ENCODE measurements around the gene PHLDA2. TPM values are rescaled to one million over a fixed set of nuclear protein-coding genes. Genes with fewer than 3 reads are reported as not detected.

The PHLDA2 gene
- total and polyA plus RNA-seq, 2 donors: 0.14 to 2.8 TPM

DNA sequence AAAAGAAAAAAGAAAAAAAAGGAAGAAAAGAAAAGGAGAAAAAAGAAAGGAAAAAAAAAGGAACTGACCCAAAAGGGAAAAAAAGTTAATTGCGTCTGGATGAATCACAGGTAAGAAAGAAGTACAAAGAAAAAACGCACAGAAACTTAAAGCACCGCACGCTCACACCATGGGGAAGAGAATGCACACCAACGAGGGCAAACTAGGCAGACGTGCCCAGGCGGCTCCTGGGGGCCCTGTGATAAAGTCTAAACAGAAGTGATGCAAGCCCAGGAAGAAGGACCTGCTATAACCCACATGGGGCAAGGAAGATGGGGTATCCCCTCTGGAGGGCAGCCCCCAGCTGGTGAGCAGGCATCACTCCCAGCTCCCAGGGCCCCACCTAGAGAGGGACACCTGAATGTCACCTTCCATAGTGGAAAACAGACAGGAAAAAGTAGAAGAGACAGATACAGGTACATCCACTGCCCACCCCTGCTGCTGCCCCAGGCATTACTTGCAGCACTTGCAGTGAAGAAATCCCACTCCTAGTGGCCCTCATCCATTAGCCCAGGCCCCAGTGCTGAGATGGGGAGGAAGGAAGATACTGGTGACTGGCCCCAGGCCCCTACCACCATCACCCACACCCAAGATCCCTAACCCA lies 34.0 kb upstream of the PHLDA2 start:
- H3K36me3 ChIP-seq (ENCODE audit: control insufficient read depth in 2 of 2, insufficient read depth in 2 of 2, low read length in 1 of 2): peaks cover 83 to 90% of the 10 kb centered on the region in 2 donors
- H3K4me1 ChIP-seq (ENCODE audit: control insufficient read depth in 2 of 2, insufficient read depth in 2 of 2, low read length in 2 of 2): no peaks in the 10 kb centered on the region
- no peak overlapping the region for H3K27ac ChIP-seq (ENCODE audit: low read depth in 1 of 2, low read length in 1 of 2)
- no peaks in the 10 kb centered on the region for H3K9me3 ChIP-seq (ENCODE audit: control insufficient read depth in 2 of 2, insufficient read depth in 1 of 2, low read length in 1 of 2)
- H3K4me3 ChIP-seq (ENCODE audit: low read length in 2 of 2): no peak overlapping the region
- no peak for DNase-seq (ENCODE audit: low read depth in 6 of 9, low spot score in 9 of 9)
- 94% methylated on average over 7 of the region's 7 CpGs for WGBS
- no peaks in the 10 kb centered on the region for H3K27me3 ChIP-seq (ENCODE audit: control insufficient read depth in 2 of 2, insufficient read depth in 1 of 2, low read length in 1 of 2)

DNA sequence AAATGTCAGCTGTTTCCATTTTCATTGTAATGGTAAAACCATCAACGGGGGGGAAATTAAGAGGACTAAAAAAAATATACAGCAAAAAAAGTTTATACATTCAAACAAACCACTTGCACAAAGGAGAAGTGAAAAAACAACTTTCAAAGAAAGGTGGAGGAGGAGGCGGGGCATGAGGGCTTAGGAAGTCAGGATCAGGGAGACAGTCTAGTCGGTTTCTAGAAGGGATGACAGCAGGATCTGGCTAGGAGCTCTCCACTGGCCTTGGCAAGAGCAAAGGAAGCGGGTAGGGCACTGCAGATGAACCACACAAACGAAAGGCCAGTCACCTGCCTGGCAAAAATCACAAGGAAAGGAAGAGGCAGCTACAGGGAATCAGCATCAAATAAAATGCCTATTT lies 31.9 kb upstream of the PHLDA2 start:
- Histone ChIP-seq H3K4me3 (ENCODE audit: low read length in 2 of 2) (no peak overlapping the region), H3K4me1 (ENCODE audit: control insufficient read depth in 2 of 2, insufficient read depth in 2 of 2, low read length in 2 of 2) (no peaks in the 10 kb centered on the region), H3K36me3 (ENCODE audit: control insufficient read depth in 2 of 2, insufficient read depth in 2 of 2, low read length in 1 of 2) (peaks cover 80 to 93% of the 10 kb centered on the region in 2 donors), H3K27ac (ENCODE audit: low read depth in 1 of 2, low read length in 1 of 2) (no peak overlapping the region), H3K9me3 (ENCODE audit: control insufficient read depth in 2 of 2, insufficient read depth in 1 of 2, low read length in 1 of 2) (no peaks in the 10 kb centered on the region), H3K27me3 (ENCODE audit: control insufficient read depth in 2 of 2, insufficient read depth in 1 of 2, low read length in 1 of 2) (no peaks in the 10 kb centered on the region)
- DNase-seq (ENCODE audit: low read depth in 6 of 9, low spot score in 9 of 9): no peak
- WGBS: 84% methylated on average over 5 of the region's 5 CpGs

DNA sequence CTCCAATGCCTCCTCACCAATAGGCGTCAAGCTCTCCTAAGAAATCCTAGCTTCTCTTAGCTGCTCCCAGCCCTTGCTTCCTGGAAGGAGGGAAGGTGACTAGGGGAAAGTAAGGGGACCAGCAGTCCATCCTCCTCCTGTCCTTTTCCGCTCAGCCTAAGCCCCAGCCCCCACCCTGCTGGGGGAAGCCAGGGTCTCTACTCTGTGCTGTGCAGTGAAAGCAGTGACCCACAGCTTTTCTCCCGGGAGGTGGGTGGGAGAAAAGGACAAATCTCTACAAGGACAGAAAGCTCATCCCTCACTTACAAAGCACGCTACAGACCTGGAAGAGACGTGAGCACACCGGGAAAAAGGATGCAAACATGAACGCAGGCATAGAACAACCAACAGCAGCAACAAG lies 30.9 kb upstream of the PHLDA2 start:
- no peaks in the 10 kb centered on the region for H3K9me3 ChIP-seq (ENCODE audit: control insufficient read depth in 2 of 2, insufficient read depth in 1 of 2, low read length in 1 of 2)
- H3K36me3 ChIP-seq (ENCODE audit: control insufficient read depth in 2 of 2, insufficient read depth in 2 of 2, low read length in 1 of 2): peaks cover 79 to 94% of the 10 kb centered on the region in 2 donors
- H3K4me1 ChIP-seq (ENCODE audit: control insufficient read depth in 2 of 2, insufficient read depth in 2 of 2, low read length in 2 of 2): no peaks in the 10 kb centered on the region
- WGBS: 97% methylated on average over 7 of the region's 7 CpGs
- no peak for DNase-seq (ENCODE audit: low read depth in 6 of 9, low spot score in 9 of 9)
- no peaks in the 10 kb centered on the region for H3K27me3 ChIP-seq (ENCODE audit: control insufficient read depth in 2 of 2, insufficient read depth in 1 of 2, low read length in 1 of 2)
- H3K27ac ChIP-seq (ENCODE audit: low read depth in 1 of 2, low read length in 1 of 2): no peak overlapping the region
- no peak overlapping the region for H3K4me3 ChIP-seq (ENCODE audit: low read length in 2 of 2)

DNA sequence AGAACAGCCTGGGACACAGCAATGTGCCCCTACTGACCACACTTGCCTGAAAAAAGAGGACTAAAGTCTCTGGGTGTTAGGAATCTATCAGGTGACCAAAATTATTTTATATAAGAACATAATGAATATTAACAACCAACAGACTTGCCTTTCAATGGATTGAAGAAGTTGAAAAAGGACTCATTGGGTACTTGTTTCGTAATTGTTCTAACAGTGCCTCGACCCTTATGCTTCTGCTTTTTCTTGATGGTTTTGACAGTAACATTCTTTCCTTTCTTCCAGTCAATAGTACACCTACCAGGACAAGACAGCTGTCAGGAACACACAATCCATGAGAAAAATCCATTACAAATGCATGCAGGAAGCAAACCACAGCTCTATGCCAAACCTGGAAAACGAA lies 29.0 kb upstream of the PHLDA2 start:
- Histone ChIP-seq H3K9me3 (ENCODE audit: control insufficient read depth in 2 of 2, insufficient read depth in 1 of 2, low read length in 1 of 2) (no peaks in the 10 kb centered on the region), H3K27me3 (ENCODE audit: control insufficient read depth in 2 of 2, insufficient read depth in 1 of 2, low read length in 1 of 2) (no peaks in the 10 kb centered on the region), H3K4me3 (ENCODE audit: low read length in 2 of 2) (no peak overlapping the region), H3K4me1 (ENCODE audit: control insufficient read depth in 2 of 2, insufficient read depth in 2 of 2, low read length in 2 of 2) (no peaks in the 10 kb centered on the region), H3K27ac (ENCODE audit: low read depth in 1 of 2, low read length in 1 of 2) (no peak overlapping the region), H3K36me3 (ENCODE audit: control insufficient read depth in 2 of 2, insufficient read depth in 2 of 2, low read length in 1 of 2) (peaks cover 78 to 94% of the 10 kb centered on the region in 2 donors)
- WGBS: 94% methylated on average over 3 of the region's 3 CpGs
- no peak for DNase-seq (ENCODE audit: low read depth in 6 of 9, low spot score in 9 of 9)

DNA sequence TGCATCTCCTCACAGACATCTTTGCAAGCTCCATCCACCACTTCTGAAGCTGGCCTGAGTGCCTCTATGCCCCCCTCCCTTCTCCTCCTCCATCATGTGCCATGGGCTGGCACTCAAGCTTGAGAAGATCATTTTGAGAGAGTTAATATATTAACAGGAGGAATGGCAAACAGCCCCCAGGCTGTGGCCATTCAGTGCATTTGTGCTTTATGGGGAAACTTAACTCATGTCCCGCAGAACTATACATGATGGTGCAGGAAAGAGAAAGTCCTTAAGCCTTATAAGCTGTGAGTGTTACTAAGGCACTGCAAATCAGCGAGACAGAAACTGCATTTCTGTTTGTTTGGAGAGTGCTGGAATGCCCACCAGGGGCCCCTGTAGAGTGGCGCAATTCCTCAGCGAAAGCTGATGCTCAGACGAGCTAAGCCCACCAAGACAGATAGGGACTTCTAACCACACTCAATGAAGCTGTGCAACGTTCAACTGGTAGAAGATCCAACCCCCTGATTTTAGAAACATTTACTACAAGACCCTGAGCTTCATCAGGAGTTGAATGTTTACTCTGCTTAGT lies 26.8 kb upstream of the PHLDA2 start:
- Histone ChIP-seq H3K27ac (ENCODE audit: low read depth in 1 of 2, low read length in 1 of 2) (no peak overlapping the region), H3K4me3 (ENCODE audit: low read length in 2 of 2) (no peak overlapping the region), H3K36me3 (ENCODE audit: control insufficient read depth in 2 of 2, insufficient read depth in 2 of 2, low read length in 1 of 2) (peaks cover 83 to 100% of the 10 kb centered on the region in 2 donors), H3K9me3 (ENCODE audit: control insufficient read depth in 2 of 2, insufficient read depth in 1 of 2, low read length in 1 of 2) (no peaks in the 10 kb centered on the region), H3K4me1 (ENCODE audit: control insufficient read depth in 2 of 2, insufficient read depth in 2 of 2, low read length in 2 of 2) (no peaks in the 10 kb centered on the region), H3K27me3 (ENCODE audit: control insufficient read depth in 2 of 2, insufficient read depth in 1 of 2, low read length in 1 of 2) (no peaks in the 10 kb centered on the region)
- WGBS: 97% methylated on average over 6 of the region's 6 CpGs
- DNase-seq (ENCODE audit: low read depth in 6 of 9, low spot score in 9 of 9): no peak

DNA sequence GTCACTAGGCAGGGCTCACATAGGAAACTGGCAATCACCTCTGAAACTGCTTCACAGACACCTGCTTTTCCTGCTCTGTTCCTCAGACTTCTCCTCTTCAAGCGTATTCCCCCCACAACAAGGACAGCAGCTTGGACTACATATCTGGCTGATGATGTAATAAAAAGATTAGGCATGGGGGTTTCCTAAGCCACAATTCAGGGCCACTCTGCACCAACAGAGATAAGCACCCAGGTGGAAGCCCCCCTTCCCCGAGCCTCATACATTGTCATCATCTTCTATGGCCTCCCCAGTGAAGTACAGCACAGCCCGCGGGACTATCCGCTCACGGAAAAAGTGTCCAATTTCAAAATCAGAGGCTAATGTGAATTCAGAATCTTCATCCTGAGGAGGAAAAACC lies 25.0 kb upstream of the PHLDA2 start:
- Histone ChIP-seq H3K27me3 (ENCODE audit: control insufficient read depth in 2 of 2, insufficient read depth in 1 of 2, low read length in 1 of 2) (no peaks in the 10 kb centered on the region), H3K9me3 (ENCODE audit: control insufficient read depth in 2 of 2, insufficient read depth in 1 of 2, low read length in 1 of 2) (no peaks in the 10 kb centered on the region), H3K4me1 (ENCODE audit: control insufficient read depth in 2 of 2, insufficient read depth in 2 of 2, low read length in 2 of 2) (no peaks in the 10 kb centered on the region), H3K4me3 (ENCODE audit: low read length in 2 of 2) (no peak overlapping the region), H3K27ac (ENCODE audit: low read depth in 1 of 2, low read length in 1 of 2) (no peak overlapping the region), H3K36me3 (ENCODE audit: control insufficient read depth in 2 of 2, insufficient read depth in 2 of 2, low read length in 1 of 2) (peaks cover 84 to 100% of the 10 kb centered on the region in 2 donors)
- WGBS: 94% methylated on average over 6 of the region's 6 CpGs
- no peak for DNase-seq (ENCODE audit: low read depth in 6 of 9, low spot score in 9 of 9)

DNA sequence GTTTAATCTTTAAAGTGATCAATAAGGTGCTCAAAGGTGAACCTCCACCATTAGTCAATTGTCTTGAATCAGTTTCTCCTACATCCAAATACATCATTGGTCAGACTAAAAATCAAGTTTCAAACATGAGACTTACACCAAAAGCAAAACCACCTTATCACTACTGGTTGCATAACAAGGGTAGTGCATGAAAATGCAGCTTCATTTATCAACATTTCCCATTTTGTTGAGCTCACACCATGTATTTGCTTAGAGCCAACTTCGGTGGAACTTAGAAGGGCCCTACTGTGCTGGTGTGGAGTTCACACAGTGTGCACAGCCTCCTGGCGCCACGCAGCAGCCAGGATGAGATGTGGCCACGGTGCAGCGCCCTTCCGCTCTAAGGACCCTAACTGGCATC lies 23.1 kb upstream of the PHLDA2 start:
- peaks cover 82 to 99% of the 10 kb centered on the region in 2 donors for H3K36me3 ChIP-seq (ENCODE audit: control insufficient read depth in 2 of 2, insufficient read depth in 2 of 2, low read length in 1 of 2)
- H3K4me3 ChIP-seq (ENCODE audit: low read length in 2 of 2): no peak overlapping the region
- no peak for DNase-seq (ENCODE audit: low read depth in 6 of 9, low spot score in 9 of 9)
- no peaks in the 10 kb centered on the region for H3K27me3 ChIP-seq (ENCODE audit: control insufficient read depth in 2 of 2, insufficient read depth in 1 of 2, low read length in 1 of 2)
- H3K27ac ChIP-seq (ENCODE audit: low read depth in 1 of 2, low read length in 1 of 2): no peak overlapping the region
- H3K4me1 ChIP-seq (ENCODE audit: control insufficient read depth in 2 of 2, insufficient read depth in 2 of 2, low read length in 2 of 2): no peaks in the 10 kb centered on the region
- no peaks in the 10 kb centered on the region for H3K9me3 ChIP-seq (ENCODE audit: control insufficient read depth in 2 of 2, insufficient read depth in 1 of 2, low read length in 1 of 2)
- WGBS: 66% methylated on average over 6 of the region's 6 CpGs

DNA sequence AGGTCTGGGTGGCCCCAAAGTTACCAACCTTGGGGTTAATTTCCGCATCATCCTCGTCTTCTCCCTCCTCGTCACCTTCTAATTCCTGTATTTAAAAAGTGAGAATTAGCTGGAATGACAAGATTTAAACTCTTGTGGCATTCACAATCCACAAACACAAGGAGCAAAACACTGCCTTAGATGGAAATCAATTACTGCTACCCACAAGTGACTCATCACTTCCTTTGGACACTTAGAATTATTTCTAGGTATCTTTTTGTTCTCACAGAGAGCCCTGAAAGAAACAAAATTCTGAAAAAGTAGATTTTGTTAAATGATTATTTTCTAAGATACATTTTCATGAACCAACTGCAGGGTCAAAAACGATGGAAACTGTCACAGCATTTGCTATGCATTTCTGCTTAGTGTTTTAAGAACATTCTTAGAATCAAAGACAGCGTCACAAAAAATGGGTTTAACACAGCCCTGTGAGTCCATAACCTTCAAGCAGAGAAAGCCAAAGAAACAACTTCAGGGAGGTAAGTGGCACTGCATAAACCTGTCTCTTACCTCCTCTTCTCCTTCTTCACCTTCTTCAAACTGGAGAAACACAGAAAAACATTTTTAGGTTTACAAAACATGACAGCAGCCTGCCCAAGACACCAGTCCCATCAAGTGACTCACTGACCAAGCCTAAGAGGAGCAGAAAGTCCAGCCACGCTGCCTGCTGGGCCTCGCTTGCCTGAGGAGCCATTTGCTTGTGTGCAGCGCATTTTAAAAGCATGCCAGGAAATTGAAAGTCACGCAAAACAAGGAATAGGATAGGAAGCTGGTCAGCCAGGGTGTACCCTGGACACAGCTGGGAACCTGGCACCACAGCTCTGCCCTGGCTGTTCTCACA lies 22.3 kb upstream of the PHLDA2 start:
- WGBS: 93% methylated on average over 9 of the region's 9 CpGs
- Histone ChIP-seq H3K4me3 (ENCODE audit: low read length in 2 of 2) (no peak overlapping the region), H3K4me1 (ENCODE audit: control insufficient read depth in 2 of 2, insufficient read depth in 2 of 2, low read length in 2 of 2) (no peaks in the 10 kb centered on the region), H3K36me3 (ENCODE audit: control insufficient read depth in 2 of 2, insufficient read depth in 2 of 2, low read length in 1 of 2) (peaks cover 81 to 98% of the 10 kb centered on the region in 2 donors), H3K9me3 (ENCODE audit: control insufficient read depth in 2 of 2, insufficient read depth in 1 of 2, low read length in 1 of 2) (no peaks in the 10 kb centered on the region), H3K27me3 (ENCODE audit: control insufficient read depth in 2 of 2, insufficient read depth in 1 of 2, low read length in 1 of 2) (no peaks in the 10 kb centered on the region), H3K27ac (ENCODE audit: low read depth in 1 of 2, low read length in 1 of 2) (no peak overlapping the region)
- DNase-seq (ENCODE audit: low read depth in 6 of 9, low spot score in 9 of 9): no peak

DNA sequence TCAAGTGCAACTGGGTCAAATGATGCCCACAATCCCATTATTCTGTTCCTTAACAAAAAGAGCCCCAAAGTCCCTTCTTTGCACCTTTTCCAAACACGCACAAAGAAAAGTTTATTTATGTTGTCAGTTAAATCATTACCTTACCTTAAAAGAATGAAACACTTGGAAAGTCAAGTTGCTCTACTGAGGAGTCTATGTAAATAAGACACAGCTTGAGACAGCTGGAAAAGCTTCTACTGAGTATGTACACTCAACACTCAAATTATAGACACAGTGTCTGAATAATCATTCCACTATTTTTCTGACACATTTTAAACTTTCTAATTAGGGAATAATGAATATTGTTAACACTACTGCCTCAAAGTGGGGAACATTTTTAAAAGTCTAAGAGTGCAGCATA lies 21.6 kb upstream of the PHLDA2 start:
- Histone ChIP-seq H3K27me3 (ENCODE audit: control insufficient read depth in 2 of 2, insufficient read depth in 1 of 2, low read length in 1 of 2) (no peaks in the 10 kb centered on the region), H3K4me3 (ENCODE audit: low read length in 2 of 2) (no peak overlapping the region), H3K4me1 (ENCODE audit: control insufficient read depth in 2 of 2, insufficient read depth in 2 of 2, low read length in 2 of 2) (peaks cover 1 to 4% of the 10 kb centered on the region in 2 donors), H3K9me3 (ENCODE audit: control insufficient read depth in 2 of 2, insufficient read depth in 1 of 2, low read length in 1 of 2) (no peaks in the 10 kb centered on the region), H3K36me3 (ENCODE audit: control insufficient read depth in 2 of 2, insufficient read depth in 2 of 2, low read length in 1 of 2) (peaks cover 79 to 98% of the 10 kb centered on the region in 2 donors), H3K27ac (ENCODE audit: low read depth in 1 of 2, low read length in 1 of 2) (no peak overlapping the region)
- no peak for DNase-seq (ENCODE audit: low read depth in 6 of 9, low spot score in 9 of 9)
- 96% methylated on average over 1 of the region's 1 CpG for WGBS

Data from thymus (tissue), 11 donors.